ENCODE data around the gene LPIN3. TPM values are rescaled to one million over a fixed set of nuclear protein-coding genes. Genes with fewer than 3 reads are reported as not detected.
A peak's percentile ranks its signal among the peaks of the same experiment; 100 is the strongest.

Gene LPIN3
- total and polyA plus RNA-seq, 2 of the 4 experiments (the other 2 are of a cell fraction): 2.3 to 8.3 TPM

GRCh38 chr20:41334036-41334435 lies 6.6 kb upstream of the LPIN3 start:
- intact Hi-C loops (cut with micrococcal nuclease): no loop called here
- WGBS, 2 experiments (ENCODE audit: extremely low coverage in 2 of 2, insufficient read length in 1 of 2): 80% methylated on average over 1 of the region's 2 CpGs; no CpG with 5 or more reads in 1 of the 2 experiments
- CTCF ChIA-PET: interaction anchor here (2.4 kb wide), 1 partner anchor 161 kb away, joined by 8 read pairs; no protein-coding TSS in a partner anchor

More at GRCh38 chr20:41334036-41334435, 6.6 kb upstream of the LPIN3 start:
- in situ Hi-C loops (cut with MboI; ENCODE audit: low sequenced_read_pairs) (loop anchor here (5.0 kb wide), 1 partner anchor 102 kb away; no protein-coding TSS in a partner anchor), dilution Hi-C loops (cut with HindIII; ENCODE audit: low sequenced_read_pairs, unreplicated experiment) (no loop called here)
- Histone ChIP-seq H3K9ac (ENCODE audit: low read depth, low read length) (no peak overlapping the region), H2AK5ac (ENCODE audit: low read depth, low read length) (peak overlapping the region; percentile 95), H2BK20ac (ENCODE audit: low read depth, low read length) (peak overlapping the region; percentile 92), H3K79me1 (ENCODE audit: low read depth in 1 of 2, low read length in 2 of 2) (peaks cover 0 to 3% of the 10 kb centered on the region in 2 experiments; a peak in 1 of 4 replicates), H4K91ac (ENCODE audit: insufficient read depth, low read depth, low read length) (peak overlapping the region; percentile 73), H3K9me3 (ENCODE audit: control insufficient read depth, insufficient read depth, low read length) (no peaks in the 10 kb centered on the region), H3K4me2 (ENCODE audit: low read depth, low read length) (0 out of 2 replicates have a peak overlapping the region, but pooled peaks have one; percentile 4), H2AFZ (replicated peaks; ENCODE audit: low read length, poor library complexity) (peak overlapping the region; percentile 92), H3K9me1 (ENCODE audit: insufficient read depth, low read length) (peaks cover 14% of the 10 kb centered on the region), H3K23ac (ENCODE audit: low read depth, low read length) (peak overlapping the region; percentile 84; the same call in 1 of the 2 replicates), H2BK15ac (ENCODE audit: low read depth, low read length) (peak overlapping the region; percentile 82; the same call in 2 of the 3 replicates), H4K20me1 (ENCODE audit: insufficient read depth, low read length) (no peaks in the 10 kb centered on the region), H4K8ac (ENCODE audit: low read depth in 2 of 2, low read length in 2 of 2) (peak overlapping the region; percentile 53 to 78), H3K27ac (ENCODE audit: insufficient read depth, low read length) (peak overlapping the region; percentile 73; the same call in 1 of the 2 replicates), H4K5ac (ENCODE audit: low read depth, low read length) (peak overlapping the region; percentile 86), H3K36me3 (ENCODE audit: control insufficient read depth, insufficient read depth, low read length) (no peaks in the 10 kb centered on the region), H2AK9ac (replicated peaks; ENCODE audit: low read depth, low read length, poor library complexity) (peak overlapping the region; percentile 93), H3K4ac (ENCODE audit: low read depth, low read length) (peak overlapping the region; percentile 85), H3K56ac (ENCODE audit: extremely low read depth, insufficient read depth, low read length) (no peak overlapping the region), H3K18ac (ENCODE audit: low read depth, low read length) (peak overlapping the region; percentile 81), H2BK120ac (ENCODE audit: low read depth, low read length) (peak overlapping the region; percentile 59), H3K4me3 (ENCODE audit: insufficient read depth, low read depth, low read length) (no peak overlapping the region), H3K14ac (replicated peaks; ENCODE audit: low read depth, low read length) (peak overlapping the region; percentile 79), H3K27me3 (ENCODE audit: control insufficient read depth, insufficient read depth, low read length) (no peaks in the 10 kb centered on the region), H3K4me1 (ENCODE audit: control insufficient read depth, insufficient read depth, low read length) (peaks cover 26% of the 10 kb centered on the region), H2BK5ac (ENCODE audit: low read depth, low read length, poor library complexity, severe bottlenecking) (peak overlapping the region; percentile 77)
- DNase-seq (no peak), ATAC-seq (ENCODE audit: low read depth) (no peak)
- BruUV-seq (replicated peaks): no TSS peak
- POLR2A ChIA-PET (ENCODE audit: unreplicated experiment): no interaction called here
- TF ChIP-seq RCOR1 (IDR thresholded peaks at IDR 0.05; ENCODE audit: insufficient replicate concordance, low read length): no peak

All from IMR-90 (cell line).